Peyer's patch (tissue), 4 donors: Measurements from ENCODE around the gene RNF157. TPM values are rescaled to one million over a fixed set of nuclear protein-coding genes. Genes with fewer than 3 reads are reported as not detected.

Experiments
- DNase-seq, 3 donors: peaks; one replicate each; pipeline ENCODE4 v3.0.0-alpha.2; 2017 to 2019
- H3K27ac ChIP-seq, 4 donors: fragments of 200-600 bp; sonication (generic); one replicate each; pipeline ENCODE4 v1.5.1; 2016 to 2019
- H3K27me3 ChIP-seq, 2 donors: fragments of 200-600 bp; sonication (generic); one replicate each; pipeline ENCODE4 v1.5.1; 2019
- H3K36me3 ChIP-seq, 3 donors: fragments of 200-600 bp; sonication (generic); one replicate each; pipeline ENCODE4 v1.5.1; 2016 to 2019
- H3K4me1 ChIP-seq, 4 donors: fragments of 200-600 bp; sonication (generic); one replicate each; pipeline ENCODE4 v1.5.1; 2016 to 2019
- H3K4me3 ChIP-seq, 4 donors: fragments of 200-600 bp; sonication (generic); 1 replicate in 3 of 4; 2 replicates in 1 of 4; pipeline ENCODE4 v1.5.1; 2016 to 2019; ENCODE audit warnings: mild to moderate bottlenecking in 1 of 4
- H3K9me3 ChIP-seq, 4 donors: fragments of 200-600 bp; sonication (generic); one replicate each; pipeline ENCODE4 v1.5.1; 2016 to 2019; ENCODE audit warnings: mild to moderate bottlenecking in 1 of 4
- POLR2A ChIP-seq, 2 donors: fragments of 450-650 bp; IDR thresholded peaks; one replicate each; pipeline ENCODE4 v1.5.1; 2017; ENCODE audit warnings: antibody characterized with exemption in 2 of 2, mild to moderate bottlenecking in 2 of 2, moderate library complexity in 2 of 2
- total RNA-seq, 4 donors: library from RNA; depleted of rRNA; stranded (reverse); fragments of >200 nt; gene quantifications; one replicate each; pipeline ENCODE4 v1.1.0, GENCODE V29; 2016
- TF ChIP-seq, protein P1 (sequence below), 6 experiments: fragments of 450-650 bp in 4 of 6; fragments of 200-600 bp in 2 of 6; sonication (generic) in 1 of 6; IDR thresholded peaks; one replicate each; pipeline ENCODE4 v1.5.1; 2017 to 2019; ENCODE audit warnings: antibody characterized with exemption in 6 of 6, mild to moderate bottlenecking in 3 of 6, moderate library complexity in 1 of 6

Gene RNF157
- total RNA-seq, 4 donors from 2014 or later: 73.4 to 115 (median 106) TPM

DNA sequence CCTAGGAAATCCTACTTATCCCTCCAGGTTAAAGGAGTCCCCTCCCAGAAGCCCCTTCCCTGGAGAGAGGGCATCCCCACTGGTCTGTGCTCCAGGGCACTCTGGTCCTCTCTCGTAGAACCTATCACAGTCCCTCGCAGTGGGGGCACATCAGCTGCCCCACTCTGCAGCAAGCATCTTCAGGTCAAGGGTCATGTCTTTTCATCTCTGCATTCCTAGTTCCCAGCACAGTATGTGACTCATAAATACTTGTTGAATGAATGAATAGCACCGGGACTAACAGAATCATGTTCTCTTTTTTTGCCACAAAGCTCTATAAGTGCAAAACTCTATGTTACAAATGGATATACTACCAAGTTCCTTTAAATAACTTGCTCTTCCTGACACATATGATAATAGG is 36.0 kb downstream of the RNF157 start:
- H3K36me3 ChIP-seq: peaks cover 0 to 3% (median 0%) of the 10 kb centered on the region in 3 donors
- peaks cover 0 to 2% (median 0%) of the 10 kb centered on the region in 4 donors for H3K4me1 ChIP-seq
- DNase-seq: no peak
- H3K4me3 ChIP-seq: no peak overlapping the region
- H3K9me3 ChIP-seq: no peaks in the 10 kb centered on the region
- H3K27ac ChIP-seq: no peak overlapping the region
- H3K27me3 ChIP-seq: no peaks in the 10 kb centered on the region
- TF ChIP-seq, protein P1, sequence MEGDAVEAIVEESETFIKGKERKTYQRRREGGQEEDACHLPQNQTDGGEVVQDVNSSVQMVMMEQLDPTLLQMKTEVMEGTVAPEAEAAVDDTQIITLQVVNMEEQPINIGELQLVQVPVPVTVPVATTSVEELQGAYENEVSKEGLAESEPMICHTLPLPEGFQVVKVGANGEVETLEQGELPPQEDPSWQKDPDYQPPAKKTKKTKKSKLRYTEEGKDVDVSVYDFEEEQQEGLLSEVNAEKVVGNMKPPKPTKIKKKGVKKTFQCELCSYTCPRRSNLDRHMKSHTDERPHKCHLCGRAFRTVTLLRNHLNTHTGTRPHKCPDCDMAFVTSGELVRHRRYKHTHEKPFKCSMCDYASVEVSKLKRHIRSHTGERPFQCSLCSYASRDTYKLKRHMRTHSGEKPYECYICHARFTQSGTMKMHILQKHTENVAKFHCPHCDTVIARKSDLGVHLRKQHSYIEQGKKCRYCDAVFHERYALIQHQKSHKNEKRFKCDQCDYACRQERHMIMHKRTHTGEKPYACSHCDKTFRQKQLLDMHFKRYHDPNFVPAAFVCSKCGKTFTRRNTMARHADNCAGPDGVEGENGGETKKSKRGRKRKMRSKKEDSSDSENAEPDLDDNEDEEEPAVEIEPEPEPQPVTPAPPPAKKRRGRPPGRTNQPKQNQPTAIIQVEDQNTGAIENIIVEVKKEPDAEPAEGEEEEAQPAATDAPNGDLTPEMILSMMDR (IDR thresholded peaks at IDR 0.05): no peak
- no peak for TF ChIP-seq POLR2A (IDR thresholded peaks at IDR 0.05)

DNA sequence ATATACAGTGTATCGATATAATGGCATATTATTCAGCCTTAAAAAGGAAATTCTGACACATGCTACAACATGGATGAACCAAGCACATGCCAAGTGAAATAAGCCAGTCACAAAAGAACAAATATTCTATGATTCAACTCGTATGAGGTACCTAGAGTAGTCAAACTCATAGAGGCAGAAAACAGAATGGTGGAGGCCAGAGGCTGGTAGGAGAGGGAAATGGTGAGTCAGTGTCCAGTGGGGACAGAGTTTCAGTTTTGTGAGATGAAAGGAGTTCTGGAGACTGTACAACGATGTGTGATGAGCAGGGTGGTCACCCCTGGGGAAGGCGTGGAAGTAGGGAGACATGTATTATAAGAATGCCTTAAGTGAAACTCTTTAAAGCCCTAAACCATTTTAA is 39.9 kb downstream of the RNF157 start:
- no peak for DNase-seq
- no peaks in the 10 kb centered on the region for H3K9me3 ChIP-seq
- no peak overlapping the region for H3K4me3 ChIP-seq
- TF ChIP-seq POLR2A (IDR thresholded peaks at IDR 0.05): no peak
- TF ChIP-seq, protein P1 (IDR thresholded peaks at IDR 0.05): no peak
- H3K27ac ChIP-seq: no peak overlapping the region
- H3K27me3 ChIP-seq: no peaks in the 10 kb centered on the region
- H3K36me3 ChIP-seq: peaks cover 0 to 3% (median 0%) of the 10 kb centered on the region in 3 donors
- no peaks in the 10 kb centered on the region for H3K4me1 ChIP-seq

DNA sequence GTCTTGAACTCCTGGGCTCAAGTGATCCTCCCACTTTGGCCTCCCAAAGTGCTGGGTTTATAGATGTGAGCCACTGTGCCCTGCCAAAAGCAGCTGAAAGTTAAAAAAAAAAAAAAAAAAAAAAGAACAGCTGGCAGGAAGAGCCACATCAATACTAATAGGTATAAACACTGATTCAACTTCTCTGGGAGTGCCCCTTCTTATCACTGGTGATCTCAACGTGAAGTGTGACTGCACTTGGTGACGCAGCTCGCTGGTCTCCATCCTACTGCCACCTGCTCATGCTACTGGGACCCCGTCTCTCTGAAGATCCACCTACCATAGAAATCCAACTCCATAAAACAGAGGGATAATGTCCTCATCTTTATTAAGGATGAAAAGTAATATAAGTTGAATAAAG is 40.8 kb downstream of the RNF157 start:
- Histone ChIP-seq H3K9me3 (no peaks in the 10 kb centered on the region), H3K4me3 (no peak overlapping the region), H3K4me1 (no peaks in the 10 kb centered on the region), H3K27ac (no peak overlapping the region), H3K27me3 (no peaks in the 10 kb centered on the region), H3K36me3 (peaks cover 0 to 3% (median 0%) of the 10 kb centered on the region in 3 donors)
- DNase-seq: no peak
- no peak for TF ChIP-seq POLR2A (IDR thresholded peaks at IDR 0.05)
- TF ChIP-seq, protein P1 (IDR thresholded peaks at IDR 0.05): no peak

DNA sequence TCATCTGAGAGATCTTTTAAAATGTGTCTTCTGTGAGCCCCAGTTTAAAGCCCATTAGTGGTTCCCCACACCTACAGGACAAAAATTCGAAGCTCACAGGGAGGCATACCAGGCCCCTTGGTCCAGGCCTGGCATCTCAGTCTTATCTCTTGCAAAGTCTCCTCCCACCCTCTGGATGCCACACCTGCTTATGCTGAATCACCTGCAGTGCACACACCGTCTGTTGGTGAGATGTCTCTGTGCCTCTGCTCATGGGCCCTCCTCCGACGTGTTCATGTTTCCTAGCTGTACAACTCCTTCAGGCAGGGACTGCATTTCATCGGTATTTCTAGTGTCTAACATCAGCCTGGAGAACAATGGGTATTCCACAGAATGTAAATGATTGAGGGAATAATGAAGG is 41.6 kb downstream of the RNF157 start:
- H3K4me1 ChIP-seq: no peaks in the 10 kb centered on the region
- H3K9me3 ChIP-seq: no peaks in the 10 kb centered on the region
- no peak for DNase-seq
- no peak for TF ChIP-seq POLR2A (IDR thresholded peaks at IDR 0.05)
- TF ChIP-seq, protein P1 (IDR thresholded peaks at IDR 0.05): no peak
- no peak overlapping the region for H3K27ac ChIP-seq
- peaks cover 0 to 3% (median 0%) of the 10 kb centered on the region in 3 donors for H3K36me3 ChIP-seq
- H3K4me3 ChIP-seq: no peak overlapping the region
- no peaks in the 10 kb centered on the region for H3K27me3 ChIP-seq

DNA sequence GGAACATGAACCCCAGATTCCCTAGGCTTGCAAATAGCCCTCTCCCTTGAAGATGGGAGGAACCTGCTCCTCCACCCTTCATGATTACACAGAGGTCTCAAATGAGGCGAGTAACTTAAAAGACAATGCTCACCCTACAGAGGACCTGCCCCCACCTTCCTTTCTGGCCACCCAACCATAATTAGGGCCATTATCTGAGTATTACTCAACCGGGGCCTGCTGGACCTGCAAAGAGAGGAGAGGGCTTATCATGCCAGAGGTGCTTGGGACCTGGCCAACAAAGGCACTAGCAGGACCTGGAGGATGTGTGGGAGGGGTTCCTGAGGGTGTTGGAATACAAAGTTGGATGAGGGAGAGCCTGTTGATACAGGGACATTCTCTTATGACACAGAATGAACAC is 42.4 kb downstream of the RNF157 start:
- Histone ChIP-seq H3K4me1 (no peaks in the 10 kb centered on the region), H3K27me3 (no peaks in the 10 kb centered on the region), H3K4me3 (no peak overlapping the region), H3K27ac (no peak overlapping the region), H3K9me3 (no peaks in the 10 kb centered on the region), H3K36me3 (peaks cover 0 to 3% (median 0%) of the 10 kb centered on the region in 3 donors)
- TF ChIP-seq, protein P1 (IDR thresholded peaks at IDR 0.05): no peak
- TF ChIP-seq POLR2A (IDR thresholded peaks at IDR 0.05): no peak
- DNase-seq: no peak

DNA sequence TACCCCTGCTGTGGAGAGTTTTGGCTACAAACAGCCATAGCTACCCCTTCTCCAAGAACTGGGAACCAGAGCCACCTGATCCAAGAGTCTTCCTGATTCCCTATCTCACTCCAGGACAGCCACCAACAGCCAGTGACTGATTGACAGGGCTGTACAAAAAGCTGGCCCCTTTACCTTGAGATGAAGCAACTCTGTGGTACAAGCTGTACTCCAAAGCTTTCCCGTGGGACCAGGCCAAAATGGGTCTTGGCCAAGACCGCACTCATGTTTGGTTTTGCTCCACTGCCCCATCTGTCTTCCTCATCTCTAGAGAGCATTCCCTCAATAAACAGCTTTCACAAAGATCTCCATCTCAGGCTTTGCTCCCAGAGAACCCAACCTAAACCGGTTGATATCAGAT is 43.6 kb downstream of the RNF157 start:
- no peaks in the 10 kb centered on the region for H3K9me3 ChIP-seq
- H3K4me3 ChIP-seq: no peak overlapping the region
- H3K27ac ChIP-seq: no peak overlapping the region
- peaks cover 0 to 3% (median 0%) of the 10 kb centered on the region in 3 donors for H3K36me3 ChIP-seq
- no peaks in the 10 kb centered on the region for H3K4me1 ChIP-seq
- no peaks in the 10 kb centered on the region for H3K27me3 ChIP-seq
- DNase-seq: peak in 1 of 3 donors; percentile 61
- TF ChIP-seq, protein P1 (IDR thresholded peaks at IDR 0.05): no peak
- TF ChIP-seq POLR2A (IDR thresholded peaks at IDR 0.05): no peak
